Skeletal muscle satellite cell (primary cell): ENCODE data around the gene ZBTB32.
"Not testable (repeated sequence)": the region's sequence is repeated elsewhere in the genome, so short reads cannot be mapped to it uniquely, and the experiment has no call there.

ENCODE experiments used
- H3K27me3 ChIP-seq: 2 replicates; pipeline ENCODE4 v1.7.0; 2013; ENCODE audit warnings: low read length; ENCODE audit not compliant: control insufficient read depth, insufficient read depth
- H3K36me3 ChIP-seq: 2 replicates; pipeline ENCODE4 v1.7.0; 2013; ENCODE audit warnings: mild to moderate bottlenecking, control low read depth, low read length; ENCODE audit not compliant: insufficient read depth
- H3K4me1 ChIP-seq: 2 replicates; pipeline ENCODE4 v1.7.0; 2013; ENCODE audit warnings: low read length; ENCODE audit not compliant: control insufficient read depth, insufficient read depth
- H3K4me2 ChIP-seq: 2 replicates; pipeline ENCODE4 v1.7.0; 2013; ENCODE audit warnings: mild to moderate bottlenecking, low read length
- H3K4me3 ChIP-seq: 2 replicates; pipeline ENCODE4 v1.7.0; 2013; ENCODE audit warnings: low read length
- H3K9ac ChIP-seq: 2 replicates; pipeline ENCODE4 v1.7.0; 2013; ENCODE audit warnings: mild to moderate bottlenecking, low read depth, low read length, moderate library complexity
- H3K9me3 ChIP-seq: replicated peaks from 2 replicates; pipeline ENCODE4 v1.7.0; 2013; ENCODE audit warnings: mild to moderate bottlenecking, control low read depth, low read length

ZBTB32 gene

GRCh38 chr19:35723671-35724070 is 19.3 kb downstream of the ZBTB32 start:
- Histone ChIP-seq H3K9ac (no peak overlapping the region), H3K4me2 (no peak overlapping the region), H3K27me3 (no peaks in the 10 kb centered on the region), H3K9me3 (no peaks in the 10 kb centered on the region), H3K36me3 (peaks cover 75% of the 10 kb centered on the region), H3K4me3 (no peak overlapping the region), H3K4me1 (peaks cover 9% of the 10 kb centered on the region)

- not testable (repeated sequence) for H3K9me3 ChIP-seq, H3K4me3 ChIP-seq, H3K27me3 ChIP-seq, H3K9ac ChIP-seq, H3K4me1 ChIP-seq, H3K4me2 ChIP-seq
- peaks cover 80% of the 10 kb centered on the region for H3K36me3 ChIP-seq
Measured at GRCh38 chr19:35724132-35724531, 19.8 kb downstream of the ZBTB32 start.

- no peak overlapping the region for H3K4me2 ChIP-seq
- peaks cover 84% of the 10 kb centered on the region for H3K36me3 ChIP-seq
- no peak overlapping the region for H3K9ac ChIP-seq
- H3K4me3 ChIP-seq: no peak overlapping the region
- no peaks in the 10 kb centered on the region for H3K9me3 ChIP-seq
- peaks cover under 1% of the 10 kb centered on the region for H3K4me1 ChIP-seq
- no peaks in the 10 kb centered on the region for H3K27me3 ChIP-seq
Measured at GRCh38 chr19:35724560-35724959, 20.2 kb downstream of the ZBTB32 start.

- Histone ChIP-seq H3K9ac (no peak overlapping the region), H3K4me1 (no peaks in the 10 kb centered on the region), H3K36me3 (peaks cover 86% of the 10 kb centered on the region), H3K27me3 (no peaks in the 10 kb centered on the region), H3K9me3 (no peaks in the 10 kb centered on the region), H3K4me2 (no peak overlapping the region), H3K4me3 (no peak overlapping the region)
Measured at GRCh38 chr19:35725216-35725861, 21.0 kb downstream of the ZBTB32 start.

GRCh38 chr19:35727053-35727955 is 22.9 kb downstream of the ZBTB32 start:
- Histone ChIP-seq H3K9me3 (no peaks in the 10 kb centered on the region), H3K4me3 (no peak overlapping the region), H3K4me1 (no peaks in the 10 kb centered on the region), H3K27me3 (no peaks in the 10 kb centered on the region), H3K4me2 (no peak overlapping the region), H3K9ac (no peak overlapping the region), H3K36me3 (peaks cover 91% of the 10 kb centered on the region)

GRCh38 chr19:35727956-35728706 is 23.8 kb downstream of the ZBTB32 start:
- Histone ChIP-seq H3K27me3 (no peaks in the 10 kb centered on the region), H3K9ac (no peak overlapping the region), H3K4me1 (no peaks in the 10 kb centered on the region), H3K9me3 (no peaks in the 10 kb centered on the region), H3K4me3 (no peak overlapping the region), H3K36me3 (peaks cover 89% of the 10 kb centered on the region), H3K4me2 (no peak overlapping the region)

- Histone ChIP-seq H3K4me3 (no peak overlapping the region), H3K36me3 (peaks cover 88% of the 10 kb centered on the region), H3K9ac (no peak overlapping the region), H3K27me3 (no peaks in the 10 kb centered on the region), H3K4me2 (no peak overlapping the region), H3K4me1 (no peaks in the 10 kb centered on the region), H3K9me3 (no peaks in the 10 kb centered on the region)
Measured at GRCh38 chr19:35729021-35729420, 24.7 kb downstream of the ZBTB32 start.

GRCh38 chr19:35729763-35730162 is 25.4 kb downstream of the ZBTB32 start:
- no peak overlapping the region for H3K4me2 ChIP-seq
- no peaks in the 10 kb centered on the region for H3K4me1 ChIP-seq
- no peaks in the 10 kb centered on the region for H3K9me3 ChIP-seq
- no peak overlapping the region for H3K9ac ChIP-seq
- H3K4me3 ChIP-seq: no peak overlapping the region
- peaks cover 90% of the 10 kb centered on the region for H3K36me3 ChIP-seq
- H3K27me3 ChIP-seq: no peaks in the 10 kb centered on the region

- Histone ChIP-seq H3K4me2 (no peak overlapping the region), H3K9ac (no peak overlapping the region), H3K36me3 (peaks cover 90% of the 10 kb centered on the region), H3K4me1 (no peaks in the 10 kb centered on the region), H3K27me3 (no peaks in the 10 kb centered on the region), H3K4me3 (no peak overlapping the region), H3K9me3 (no peaks in the 10 kb centered on the region)
Measured at GRCh38 chr19:35730326-35730725, 26.0 kb downstream of the ZBTB32 start.

GRCh38 chr19:35731353-35731752 is 27.0 kb downstream of the ZBTB32 start:
- peaks cover 83% of the 10 kb centered on the region for H3K36me3 ChIP-seq
- no peak overlapping the region for H3K4me2 ChIP-seq
- H3K4me3 ChIP-seq: no peak overlapping the region
- no peak overlapping the region for H3K9ac ChIP-seq
- H3K27me3 ChIP-seq: no peaks in the 10 kb centered on the region
- no peaks in the 10 kb centered on the region for H3K4me1 ChIP-seq
- H3K9me3 ChIP-seq: no peaks in the 10 kb centered on the region

- H3K9ac ChIP-seq: no peak overlapping the region
- no peaks in the 10 kb centered on the region for H3K4me1 ChIP-seq
- peaks cover 87% of the 10 kb centered on the region for H3K36me3 ChIP-seq
- no peaks in the 10 kb centered on the region for H3K27me3 ChIP-seq
- no peak overlapping the region for H3K4me3 ChIP-seq
- H3K9me3 ChIP-seq: no peaks in the 10 kb centered on the region
- no peak overlapping the region for H3K4me2 ChIP-seq
Measured at GRCh38 chr19:35731779-35732405, 27.5 kb downstream of the ZBTB32 start.
